SK-N-SH (cell line): ENCODE data around the gene RXYLT1. TPM values are rescaled to one million over a fixed set of nuclear protein-coding genes. Genes with fewer than 3 reads are reported as not detected.

Experiments
- CTCF ChIA-PET: fragments of 300-600, 350-600 bp; formaldehyde crosslinking; extraction: SDS; loops from one replicate; lab custom pipeline; 2021; lab: Yijun Ruan, JAX
- POLR2A ChIA-PET: fragments of 350-600 bp; sonication (Branson Sonifier 250); formaldehyde crosslinking; extraction: SDS; loops from one replicate; lab custom pipeline; 2020; ENCODE audit warnings: antibody characterized with exemption, inconsistent platforms; lab: Yijun Ruan, JAX
- DNase-seq: peaks from one replicate; pipeline ENCODE4 v3.0.0; 2012
- H2AFZ ChIP-seq: fragments of 200-600 bp; sonication (generic); 2 replicates; pipeline ENCODE4 v1.8.1; 2016; ENCODE audit warnings: antibody characterized with exemption, mild to moderate bottlenecking, low read depth
- H3F3A ChIP-seq: fragments of 200-600 bp; sonication (generic); replicated peaks from 2 replicates; pipeline ENCODE3; 2016; ENCODE audit warnings: antibody characterized with exemption, mild to moderate bottlenecking; ENCODE audit not compliant: insufficient read depth
- H3K27ac ChIP-seq, 2 experiments: fragments of 200-500 bp in 1 of 2; fragments of 200-600 bp in 1 of 2; sonication (Bioruptor generic) in 1 of 2; sonication (generic), shearing (Covaris generic) in 1 of 2; 2 replicates each; pipeline versions ENCODE4 v1.5.1 to v1.6.1; 2014 to 2016; ENCODE audit warnings: low read depth in 2 of 2, inconsistent platforms in 1 of 2, low read length in 1 of 2, mild to moderate bottlenecking in 1 of 2, mixed read lengths in 1 of 2
- H3K27me3 ChIP-seq: fragments of 200-600 bp; sonication (generic), shearing (Covaris generic); 2 replicates; pipeline ENCODE4 v1.6.1; 2016; ENCODE audit warnings: mixed run types; ENCODE audit not compliant: insufficient read depth
- H3K36me3 ChIP-seq, 2 experiments: fragments of 200-500 bp in 1 of 2; fragments of 200-600 bp in 1 of 2; sonication (Bioruptor generic) in 1 of 2; sonication (generic) in 1 of 2; replicated peaks in 1 of 2; 2 replicates each; pipeline versions ENCODE3 to v1.5.1; 2014 to 2016; ENCODE audit warnings: low read length in 1 of 2, mild to moderate bottlenecking in 1 of 2; ENCODE audit not compliant: insufficient read depth in 2 of 2, control insufficient read depth in 1 of 2
- H3K4me1 ChIP-seq, 2 experiments: fragments of 200-500 bp in 1 of 2; fragments of 200-600 bp in 1 of 2; sonication (Bioruptor generic) in 1 of 2; sonication (generic), shearing (Covaris generic) in 1 of 2; 2 replicates each; pipeline versions ENCODE4 v1.5.1 to v1.6.1; 2014 to 2016; ENCODE audit warnings: low read depth in 1 of 2, low read length in 1 of 2, mixed run types in 1 of 2; ENCODE audit not compliant: insufficient read depth in 2 of 2, control insufficient read depth in 1 of 2
- H3K4me2 ChIP-seq: fragments of 200-600 bp; sonication (generic), shearing (Covaris generic); 2 replicates; pipeline ENCODE4 v1.6.1; 2017; ENCODE audit warnings: mixed run types
- H3K4me3 ChIP-seq, 2 experiments: fragments of 200-500 bp in 1 of 2; fragments of 200-600 bp in 1 of 2; sonication (Bioruptor generic) in 1 of 2; sonication (generic), shearing (Covaris generic) in 1 of 2; 2 replicates each; pipeline versions ENCODE4 v1.5.1 to v1.8.1; 2014 to 2016; ENCODE audit warnings: low read depth in 2 of 2, inconsistent platforms in 1 of 2, low read length in 1 of 2, mild to moderate bottlenecking in 1 of 2, mixed read lengths in 1 of 2, moderate library complexity in 1 of 2
- H3K79me2 ChIP-seq: fragments of 200-600 bp; sonication (generic); 2 replicates; pipeline ENCODE4 v1.8.1; 2017; ENCODE audit warnings: mild to moderate bottlenecking; ENCODE audit not compliant: insufficient read depth
- H3K9ac ChIP-seq: fragments of 200-600 bp; sonication (generic); 2 replicates; pipeline ENCODE4 v1.6.1; 2017; ENCODE audit warnings: mixed run types
- H3K9me2 ChIP-seq: fragments of 200-600 bp; sonication (generic); 2 replicates; pipeline ENCODE4 v1.6.1; 2017; ENCODE audit warnings: mixed run types
- H3K9me3 ChIP-seq: fragments of 200-600 bp; sonication (generic); 2 replicates; pipeline ENCODE4 v1.6.1; 2017; ENCODE audit warnings: mixed run types, mild to moderate bottlenecking, moderate library complexity
- H4K20me1 ChIP-seq: fragments of 200-600 bp; sonication (generic); 2 replicates; pipeline ENCODE4 v1.6.1; 2017; ENCODE audit warnings: mild to moderate bottlenecking, mixed run types; ENCODE audit not compliant: insufficient read depth
- CHD2 ChIP-seq: fragments of 150-350 bp; IDR thresholded peaks from 2 replicates; pipeline ENCODE4 v1.6.1; 2018; ENCODE audit warnings: low read length; ENCODE audit not compliant: partially characterized antibody
- ELF1 ChIP-seq: IDR thresholded peaks from 2 replicates; pipeline ENCODE4 v1.4.0; 2012
- EP300 ChIP-seq, 2 experiments: IDR thresholded peaks; 2 replicates each; pipeline versions ENCODE4 v1.4.0 to v1.6.1; 2012; ENCODE audit warnings: borderline replicate concordance in 1 of 2, low read depth in 1 of 2, low read length in 1 of 2
- EZH2phosphoT487 ChIP-seq: fragments of 200-600 bp; sonication (generic); IDR thresholded peaks from 2 replicates; pipeline ENCODE4 v1.6.1; 2017; ENCODE audit warnings: low read depth, mixed run types, mild to moderate bottlenecking, antibody characterized with exemption, moderate library complexity, borderline replicate concordance
- FOSL2 ChIP-seq: IDR thresholded peaks from 2 replicates; pipeline ENCODE4 v1.4.0; 2012; ENCODE audit warnings: low read depth, mild to moderate bottlenecking, moderate library complexity, borderline replicate concordance
- FOXJ3 ChIP-seq: sonication (generic); formaldehyde crosslinking; IDR thresholded peaks from 2 replicates; pipeline ENCODE4 v1.5.1; 2020; ENCODE audit warnings: mild to moderate bottlenecking, missing genetic modification reagents
- FOXM1 ChIP-seq: IDR thresholded peaks from 2 replicates; pipeline ENCODE4 v1.4.0; 2012; ENCODE audit warnings: low read depth, mild to moderate bottlenecking
- GATA2 ChIP-seq: sonication (generic); formaldehyde crosslinking; IDR thresholded peaks from 2 replicates; pipeline ENCODE4 v1.5.0; 2020; ENCODE audit warnings: mild to moderate bottlenecking, missing genetic modification reagents
- JUND ChIP-seq: IDR thresholded peaks from 2 replicates; pipeline ENCODE4 v1.4.0; 2012
- NFIC ChIP-seq: IDR thresholded peaks from 2 replicates; pipeline ENCODE4 v1.4.0; 2012; ENCODE audit warnings: borderline replicate concordance
- NRF1 ChIP-seq: IDR thresholded peaks from 2 replicates; pipeline ENCODE4 v1.6.1; 2012; ENCODE audit warnings: low read depth, mild to moderate bottlenecking, low read length
- PBX3 ChIP-seq: IDR thresholded peaks from 2 replicates; pipeline ENCODE4; 2012
- REST ChIP-seq: IDR thresholded peaks from 2 replicates; pipeline ENCODE4 v1.6.1; 2012; ENCODE audit warnings: mild to moderate bottlenecking, low read depth, low read length, moderate library complexity
- RXRA ChIP-seq: IDR thresholded peaks from 2 replicates; pipeline ENCODE4 v1.4.0; 2012; ENCODE audit warnings: low read depth, mild to moderate bottlenecking, borderline replicate concordance
- TEAD4 ChIP-seq: IDR thresholded peaks from 2 replicates; pipeline ENCODE4 v1.4.0; 2012; ENCODE audit warnings: mild to moderate bottlenecking, borderline replicate concordance; ENCODE audit not compliant: insufficient read depth
- USF2 ChIP-seq: fragments of 150-350 bp; IDR thresholded peaks from 2 replicates; pipeline ENCODE4 v1.6.1; 2017; ENCODE audit warnings: antibody characterized with exemption, low read length, low read depth, borderline replicate concordance
- ZBTB33 ChIP-seq: IDR thresholded peaks from 2 replicates; pipeline ENCODE4 v1.4.0; 2012; ENCODE audit warnings: low read depth, borderline replicate concordance
- WGBS: methylation state at CpG from one replicate; pipeline ENCODE4 v1.1.6; 2017; ENCODE audit warnings: low lambda C conversion rate; 5-methylcytosine and 5-hydroxymethylcytosine counted together
- polyA plus RNA-seq, 3 experiments: library from polyadenylated mRNA; depleted of rRNA; stranded (reverse); fragments of >200 nt; gene quantifications; 2 replicates each; pipeline ENCODE4 v1.2.3, GENCODE V29; 2012
- TF ChIP-seq, protein P1 (sequence below): IDR thresholded peaks from 2 replicates; pipeline ENCODE4 v1.4.0; 2012; ENCODE audit warnings: low read depth
- TF ChIP-seq, protein P2 (sequence below): IDR thresholded peaks from 2 replicates; pipeline ENCODE4 v1.4.0; 2012; ENCODE audit warnings: low read depth, borderline replicate concordance

RXYLT1 gene
- polyA plus RNA-seq, 1 of the 3 experiments (the other 2 are of a cell fraction): 10.7 TPM

- ChIA-PET CTCF (interaction anchor here (0.9 to 4.5 kb wide), 13 partner anchors 9 to 411 kb away, joined by 3 to 71 read pairs (median 14); no protein-coding TSS in a partner anchor), POLR2A (no interaction called here)
- peak; percentile 18 for DNase-seq
- no peaks in the 10 kb centered on the region for H3K36me3 ChIP-seq
- H3K9me3 ChIP-seq: no peaks in the 10 kb centered on the region
- peak overlapping the region; percentile 79 to 92; a peak in 3 of 4 replicates for H3K27ac ChIP-seq
- H3K4me2 ChIP-seq: peak overlapping the region; percentile 87
- TF ChIP-seq, protein P1, sequence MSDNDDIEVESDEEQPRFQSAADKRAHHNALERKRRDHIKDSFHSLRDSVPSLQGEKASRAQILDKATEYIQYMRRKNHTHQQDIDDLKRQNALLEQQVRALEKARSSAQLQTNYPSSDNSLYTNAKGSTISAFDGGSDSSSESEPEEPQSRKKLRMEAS: no peak
- TF ChIP-seq RXRA (no peak), FOSL2 (no peak), REST (no peak), EP300 (IDR thresholded peaks at IDR 0.05; ENCODE audit: borderline replicate concordance in 1 of 2, low read depth in 1 of 2, low read length in 1 of 2) (no peak), TEAD4 (no peak), NRF1 (no peak), ZBTB33 (no peak), USF2 (no peak), FOXJ3 (CRISPR knock-in tag) (no peak), CHD2 (no peak), PBX3 (no peak), NFIC (no peak), FOXM1 (no peak), ELF1 (no peak), EZH2phosphoT487 (no peak), JUND (no peak), GATA2 (CRISPR knock-in tag) (no peak)
- TF ChIP-seq, protein P2, sequence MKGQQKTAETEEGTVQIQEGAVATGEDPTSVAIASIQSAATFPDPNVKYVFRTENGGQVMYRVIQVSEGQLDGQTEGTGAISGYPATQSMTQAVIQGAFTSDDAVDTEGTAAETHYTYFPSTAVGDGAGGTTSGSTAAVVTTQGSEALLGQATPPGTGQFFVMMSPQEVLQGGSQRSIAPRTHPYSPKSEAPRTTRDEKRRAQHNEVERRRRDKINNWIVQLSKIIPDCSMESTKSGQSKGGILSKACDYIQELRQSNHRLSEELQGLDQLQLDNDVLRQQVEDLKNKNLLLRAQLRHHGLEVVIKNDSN: no peak
- no peaks in the 10 kb centered on the region for H3K9me2 ChIP-seq
- H4K20me1 ChIP-seq: peaks cover 3% of the 10 kb centered on the region; the same call in 1 of the 2 replicates
- peak overlapping the region; percentile 17; the same call in 1 of the 2 replicates for H2AFZ ChIP-seq
- H3K79me2 ChIP-seq: peaks cover 64% of the 10 kb centered on the region
- peak overlapping the region; percentile 78 for H3K9ac ChIP-seq
- 40% methylated on average over 2 of the region's 2 CpGs for WGBS
- H3K4me3 ChIP-seq: peak overlapping the region; percentile 82 to 90
- peaks cover 25% of the 10 kb centered on the region for H3F3A ChIP-seq
- no peaks in the 10 kb centered on the region for H3K27me3 ChIP-seq
- H3K4me1 ChIP-seq: peaks cover 14 to 20% of the 10 kb centered on the region in 2 experiments; a peak in 3 of 4 replicates
These were observed 66.0 kb downstream of the RXYLT1 start for GRCh38 chr12:63845726-63846125.
